ENCODE results near the gene CRIP3. TPM values are rescaled to one million over a fixed set of nuclear protein-coding genes. Genes with fewer than 3 reads are reported as not detected.

Gene CRIP3
- total RNA-seq, 2 donors from 2014 or later: 2.0 TPM; not detected in 1

DNA sequence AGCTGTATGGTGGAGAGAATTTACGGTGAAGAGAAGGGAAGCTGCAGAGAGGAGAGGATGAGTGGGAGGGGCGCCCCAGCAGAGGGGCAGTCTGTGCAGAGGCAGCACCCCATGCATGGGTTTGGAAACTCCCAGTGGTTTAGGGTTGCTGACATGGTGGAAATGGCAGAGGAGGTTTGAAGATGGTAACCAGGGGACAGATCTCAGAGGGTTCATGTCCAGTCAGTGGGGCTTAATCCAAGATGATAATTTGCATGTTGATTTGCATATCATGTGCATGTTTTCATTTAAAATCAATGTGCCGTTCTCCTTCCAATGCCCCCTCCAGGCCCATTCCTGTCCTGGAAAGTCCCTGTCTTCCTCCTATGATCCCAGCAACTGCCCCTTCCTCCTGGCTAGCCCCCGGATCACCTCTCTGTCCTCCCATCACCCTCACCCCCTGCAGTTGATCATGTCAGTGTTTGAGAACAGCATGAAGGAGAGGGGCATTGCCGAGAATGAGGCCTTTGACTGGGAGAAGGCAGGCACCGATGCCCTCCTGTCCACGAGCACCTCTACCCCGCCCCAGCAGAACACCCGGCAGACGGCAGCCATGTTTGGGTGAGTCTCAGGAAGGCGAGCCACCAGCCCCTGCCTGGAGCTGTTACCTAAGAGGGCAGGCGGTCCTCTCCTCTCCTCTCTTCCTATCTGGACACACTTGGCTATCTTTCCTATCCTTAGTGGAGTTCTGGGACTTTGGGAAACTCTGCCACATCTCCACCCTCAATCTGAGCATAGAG lies 51.1 kb downstream of the CRIP3 start:
- DNase-seq (ENCODE audit: low spot score) (no peak), ATAC-seq (no peak)
- Mint-ChIP-seq H3K4me1 (ENCODE audit: low read depth in 2 of 2) (no peaks in the 10 kb centered on the region), H3K27ac (no peak overlapping the region), H3K27me3 (peaks cover 7 to 10% of the 10 kb centered on the region in 2 donors), H3K9me3 (no peaks in the 10 kb centered on the region), H3K4me3 (no peak overlapping the region), H3K36me3 (no peaks in the 10 kb centered on the region)

DNA sequence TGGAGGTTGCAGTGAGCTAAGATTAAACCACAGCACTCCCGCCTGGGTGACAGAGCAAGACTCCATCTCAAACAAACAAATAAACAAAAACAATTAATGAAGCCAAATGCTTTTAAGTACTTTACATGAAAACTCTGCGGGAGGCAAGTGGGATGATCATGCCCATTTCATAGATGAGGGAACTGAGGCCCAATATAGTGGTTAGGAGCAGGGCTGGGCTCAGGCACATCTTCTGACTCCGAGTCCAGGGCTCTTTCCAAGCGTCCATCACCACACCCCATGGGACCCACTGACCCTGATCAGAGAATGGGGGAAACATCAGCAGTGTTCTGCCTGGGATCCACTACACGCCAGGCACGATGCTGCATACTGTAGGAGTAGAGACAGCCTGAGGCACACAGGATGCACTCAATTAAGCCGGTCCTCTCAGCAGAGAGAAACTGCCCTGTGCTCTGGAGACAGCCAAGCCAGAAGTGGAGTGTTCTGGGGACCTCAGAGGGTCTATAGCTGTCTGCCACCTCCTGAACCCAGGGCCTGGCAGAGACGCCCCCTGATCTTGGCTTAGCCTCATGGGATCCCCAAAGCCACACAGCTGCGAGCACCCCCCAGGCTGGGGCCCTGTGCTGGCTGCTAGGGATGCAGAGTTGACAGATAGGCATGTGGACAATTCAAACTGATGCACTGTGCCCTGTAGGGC lies 51.8 kb downstream of the CRIP3 start:
- no peak overlapping the region for H3K4me3 Mint-ChIP-seq
- H3K27me3 Mint-ChIP-seq: peaks cover 13 to 14% of the 10 kb centered on the region in 2 donors
- no peaks in the 10 kb centered on the region for H3K36me3 Mint-ChIP-seq
- no peak for ATAC-seq
- H3K4me1 Mint-ChIP-seq (ENCODE audit: low read depth in 2 of 2): peaks cover 0 to 2% of the 10 kb centered on the region in 2 donors
- DNase-seq (ENCODE audit: low spot score): no peak
- no peaks in the 10 kb centered on the region for H3K9me3 Mint-ChIP-seq
- H3K27ac Mint-ChIP-seq: no peak overlapping the region

Other genes with a start within 250 kb of the CRIP3 start
- gene MRPL2, start 249.4 kb downstream of the CRIP3 start, total RNA-seq: 10 to 100 TPM; 41.7 to 59.6 TPM
- 10 to 100 TPM; 12.3 to 13.0 TPM for gene KLC4, start 249.2 kb downstream of the CRIP3 start, total RNA-seq
- gene PTK7, start 232.5 kb downstream of the CRIP3 start, total RNA-seq: 1 to 10 TPM; 1.2 to 4.1 TPM
- 10 to 100 TPM; 56.8 to 70.4 TPM for gene SRF, start 137.6 kb downstream of the CRIP3 start, total RNA-seq
- gene CUL9, start 126.6 kb downstream of the CRIP3 start, total RNA-seq: 10 to 100 TPM; 41.5 to 85.8 TPM
- gene DNPH1, start 79.3 kb downstream of the CRIP3 start, total RNA-seq: 10 to 100 TPM; 15.0 to 32.5 TPM
- under 1 TPM; 0.75 to 0.81 TPM for gene TTBK1, start 65.3 kb downstream of the CRIP3 start, total RNA-seq
- not detected for gene SLC22A7, start 10.6 kb downstream of the CRIP3 start, total RNA-seq
- gene ZNF318, start 60.8 kb upstream of the CRIP3 start, total RNA-seq: 10 to 100 TPM in 1 of 2 donors, 1 to 10 TPM in 1; 6.4 to 11.3 TPM
- gene ABCC10, start 118.7 kb upstream of the CRIP3 start, total RNA-seq: 10 to 100 TPM; 41.8 to 82.9 TPM
- gene DLK2, start 146.7 kb upstream of the CRIP3 start, total RNA-seq: under 1 TPM in 1 of 2 donors, not detected in 1; 0.14 TPM
- gene TJAP1, start 168.7 kb upstream of the CRIP3 start, total RNA-seq: 10 to 100 TPM; 44.6 to 80.4 TPM
- gene LRRC73, start 201.5 kb upstream of the CRIP3 start, total RNA-seq: under 1 TPM; 0.36 to 0.39 TPM
- 10 to 100 TPM; 53.8 to 69.9 TPM for gene YIPF3, start 208.1 kb upstream of the CRIP3 start, total RNA-seq
- 10 to 100 TPM; 46.9 to 61.5 TPM for gene POLR1C, start 208.3 kb upstream of the CRIP3 start, total RNA-seq